ENCODE data around the gene LYPLAL1. TPM values are rescaled to one million over a fixed set of nuclear protein-coding genes. Genes with fewer than 3 reads are reported as not detected.
A peak's percentile ranks its signal among the peaks of the same experiment; 100 is the strongest.

The LYPLAL1 gene
- total and polyA plus RNA-seq, 9 of the 15 experiments (the other 6 are each of a cell fraction or from before 2014, with no cell fraction given), result 14.9 to 179 (median 46.3) TPM

DNA sequence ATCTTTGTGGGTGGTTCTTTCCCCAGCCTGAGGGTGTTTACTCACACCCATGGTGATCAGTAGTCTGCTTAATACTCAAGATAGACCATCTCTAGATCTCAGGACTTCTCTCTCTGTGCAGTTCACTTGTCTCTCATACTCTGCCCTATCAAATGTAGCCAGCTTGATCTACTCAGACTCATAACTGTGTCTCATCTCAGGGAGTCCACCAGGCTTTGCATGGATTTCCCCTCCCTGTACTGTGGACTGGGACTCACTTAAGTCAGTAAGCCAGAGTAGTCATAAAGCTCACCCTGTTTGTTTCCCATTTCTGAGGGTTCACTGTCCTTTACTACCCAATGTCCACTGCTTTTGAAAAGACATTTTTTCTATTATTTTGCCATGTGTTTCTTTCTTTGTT is 41.8 kb downstream of the LYPLAL1 start:
- FAIRE-seq (peak; percentile 46), ATAC-seq (peak; percentile 45), DNase-seq (ENCODE audit: extremely low read depth in 1 of 4, low spot score in 3 of 4) (no peak)
- intact Hi-C loops (cut with micrococcal nuclease) (no loop called here), in situ Hi-C loops (cut with MboI) (no loop called here)
- H3K9ac ChIP-seq (ENCODE audit: insufficient read depth in 1 of 2, low read depth in 2 of 2, low read length in 2 of 2), result no peak overlapping the region
- no peaks in the 10 kb centered on the region for H3K27me3 ChIP-seq (ENCODE audit: control insufficient read depth in 2 of 2, insufficient read depth in 2 of 2, low read length in 2 of 2)
- H3K9me1 ChIP-seq (ENCODE audit: control insufficient read depth, insufficient read depth, low read length), result peaks cover 3% of the 10 kb centered on the region
- no peaks in the 10 kb centered on the region for H3K79me2 ChIP-seq (ENCODE audit: control insufficient read depth, insufficient read depth, low read length)
- H3K4me3 ChIP-seq, result no peak overlapping the region
- H3K27ac ChIP-seq (ENCODE audit: extremely low read depth, low read depth, low read length), result no peak overlapping the region
- ChIA-PET CTCF (ENCODE audit: low intra/inter-chr PET ratio) (no interaction called here), POLR2A (no interaction called here)
- H3K36me3 ChIP-seq (ENCODE audit: control insufficient read depth, insufficient read depth, low read length), result peaks cover 17% of the 10 kb centered on the region; the same call in 2 of the 3 replicates
- H3K4me1 ChIP-seq (replicated peaks in 1 of 2; ENCODE audit: control insufficient read depth in 2 of 2, insufficient read depth in 2 of 2, low read length in 2 of 2), result no peaks in the 10 kb centered on the region
- no peak overlapping the region for H3K4me2 ChIP-seq (ENCODE audit: insufficient read depth, low read length)
- H2AFZ ChIP-seq (ENCODE audit: low read depth, low read length), result no peak overlapping the region
- no peaks in the 10 kb centered on the region for H4K20me1 ChIP-seq (replicated peaks; ENCODE audit: control insufficient read depth, insufficient read depth, low read length)
- no TSS peak for BruUV-seq (replicated peaks)
- no peaks in the 10 kb centered on the region for H3K9me3 ChIP-seq (replicated peaks; ENCODE audit: control insufficient read depth, insufficient read depth, low read depth, low read length)
- TF ChIP-seq CHCHD3 (CRISPR knock-in tag; IDR thresholded peaks at IDR 0.05) (no peak), SNRNP70 (optimal IDR thresholded peaks at IDR 0.05; ENCODE audit: low read depth, low read length) (no peak), SIN3A (IDR thresholded peaks at IDR 0.05; ENCODE audit: borderline replicate concordance in 2 of 2, control insufficient read depth in 1 of 2, low read depth in 2 of 2, low read length in 2 of 2) (no peak), CREBBP (IDR thresholded peaks at IDR 0.05; ENCODE audit: low read depth, low read length) (no peak), ZBTB7A (IDR thresholded peaks at IDR 0.05; ENCODE audit: borderline replicate concordance, control insufficient read depth, low read depth, low read length) (no peak), CBX3 (IDR thresholded peaks at IDR 0.05; ENCODE audit: borderline replicate concordance in 1 of 2, low read length in 2 of 2) (no peak), NELFE (IDR thresholded peaks at IDR 0.05; ENCODE audit: insufficient read depth, insufficient read length) (no peak), ZNF583 (CRISPR knock-in tag; IDR thresholded peaks at IDR 0.05) (no peak), CBX1 (IDR thresholded peaks at IDR 0.05; ENCODE audit: low read depth) (no peak)
- TF ChIP-seq, protein P1, sequence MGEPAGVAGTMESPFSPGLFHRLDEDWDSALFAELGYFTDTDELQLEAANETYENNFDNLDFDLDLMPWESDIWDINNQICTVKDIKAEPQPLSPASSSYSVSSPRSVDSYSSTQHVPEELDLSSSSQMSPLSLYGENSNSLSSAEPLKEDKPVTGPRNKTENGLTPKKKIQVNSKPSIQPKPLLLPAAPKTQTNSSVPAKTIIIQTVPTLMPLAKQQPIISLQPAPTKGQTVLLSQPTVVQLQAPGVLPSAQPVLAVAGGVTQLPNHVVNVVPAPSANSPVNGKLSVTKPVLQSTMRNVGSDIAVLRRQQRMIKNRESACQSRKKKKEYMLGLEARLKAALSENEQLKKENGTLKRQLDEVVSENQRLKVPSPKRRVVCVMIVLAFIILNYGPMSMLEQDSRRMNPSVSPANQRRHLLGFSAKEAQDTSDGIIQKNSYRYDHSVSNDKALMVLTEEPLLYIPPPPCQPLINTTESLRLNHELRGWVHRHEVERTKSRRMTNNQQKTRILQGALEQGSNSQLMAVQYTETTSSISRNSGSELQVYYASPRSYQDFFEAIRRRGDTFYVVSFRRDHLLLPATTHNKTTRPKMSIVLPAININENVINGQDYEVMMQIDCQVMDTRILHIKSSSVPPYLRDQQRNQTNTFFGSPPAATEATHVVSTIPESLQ (CRISPR knock-in tag; IDR thresholded peaks at IDR 0.05), result no peak
- TF ChIP-seq, protein P2, sequence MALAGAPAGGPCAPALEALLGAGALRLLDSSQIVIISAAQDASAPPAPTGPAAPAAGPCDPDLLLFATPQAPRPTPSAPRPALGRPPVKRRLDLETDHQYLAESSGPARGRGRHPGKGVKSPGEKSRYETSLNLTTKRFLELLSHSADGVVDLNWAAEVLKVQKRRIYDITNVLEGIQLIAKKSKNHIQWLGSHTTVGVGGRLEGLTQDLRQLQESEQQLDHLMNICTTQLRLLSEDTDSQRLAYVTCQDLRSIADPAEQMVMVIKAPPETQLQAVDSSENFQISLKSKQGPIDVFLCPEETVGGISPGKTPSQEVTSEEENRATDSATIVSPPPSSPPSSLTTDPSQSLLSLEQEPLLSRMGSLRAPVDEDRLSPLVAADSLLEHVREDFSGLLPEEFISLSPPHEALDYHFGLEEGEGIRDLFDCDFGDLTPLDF (CRISPR knock-in tag; IDR thresholded peaks at IDR 0.05), result no peak
- TF ChIP-seq, protein P3, sequence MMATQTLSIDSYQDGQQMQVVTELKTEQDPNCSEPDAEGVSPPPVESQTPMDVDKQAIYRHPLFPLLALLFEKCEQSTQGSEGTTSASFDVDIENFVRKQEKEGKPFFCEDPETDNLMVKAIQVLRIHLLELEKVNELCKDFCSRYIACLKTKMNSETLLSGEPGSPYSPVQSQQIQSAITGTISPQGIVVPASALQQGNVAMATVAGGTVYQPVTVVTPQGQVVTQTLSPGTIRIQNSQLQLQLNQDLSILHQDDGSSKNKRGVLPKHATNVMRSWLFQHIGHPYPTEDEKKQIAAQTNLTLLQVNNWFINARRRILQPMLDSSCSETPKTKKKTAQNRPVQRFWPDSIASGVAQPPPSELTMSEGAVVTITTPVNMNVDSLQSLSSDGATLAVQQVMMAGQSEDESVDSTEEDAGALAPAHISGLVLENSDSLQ (IDR thresholded peaks at IDR 0.05), result no peak
- TF ChIP-seq, protein P4, sequence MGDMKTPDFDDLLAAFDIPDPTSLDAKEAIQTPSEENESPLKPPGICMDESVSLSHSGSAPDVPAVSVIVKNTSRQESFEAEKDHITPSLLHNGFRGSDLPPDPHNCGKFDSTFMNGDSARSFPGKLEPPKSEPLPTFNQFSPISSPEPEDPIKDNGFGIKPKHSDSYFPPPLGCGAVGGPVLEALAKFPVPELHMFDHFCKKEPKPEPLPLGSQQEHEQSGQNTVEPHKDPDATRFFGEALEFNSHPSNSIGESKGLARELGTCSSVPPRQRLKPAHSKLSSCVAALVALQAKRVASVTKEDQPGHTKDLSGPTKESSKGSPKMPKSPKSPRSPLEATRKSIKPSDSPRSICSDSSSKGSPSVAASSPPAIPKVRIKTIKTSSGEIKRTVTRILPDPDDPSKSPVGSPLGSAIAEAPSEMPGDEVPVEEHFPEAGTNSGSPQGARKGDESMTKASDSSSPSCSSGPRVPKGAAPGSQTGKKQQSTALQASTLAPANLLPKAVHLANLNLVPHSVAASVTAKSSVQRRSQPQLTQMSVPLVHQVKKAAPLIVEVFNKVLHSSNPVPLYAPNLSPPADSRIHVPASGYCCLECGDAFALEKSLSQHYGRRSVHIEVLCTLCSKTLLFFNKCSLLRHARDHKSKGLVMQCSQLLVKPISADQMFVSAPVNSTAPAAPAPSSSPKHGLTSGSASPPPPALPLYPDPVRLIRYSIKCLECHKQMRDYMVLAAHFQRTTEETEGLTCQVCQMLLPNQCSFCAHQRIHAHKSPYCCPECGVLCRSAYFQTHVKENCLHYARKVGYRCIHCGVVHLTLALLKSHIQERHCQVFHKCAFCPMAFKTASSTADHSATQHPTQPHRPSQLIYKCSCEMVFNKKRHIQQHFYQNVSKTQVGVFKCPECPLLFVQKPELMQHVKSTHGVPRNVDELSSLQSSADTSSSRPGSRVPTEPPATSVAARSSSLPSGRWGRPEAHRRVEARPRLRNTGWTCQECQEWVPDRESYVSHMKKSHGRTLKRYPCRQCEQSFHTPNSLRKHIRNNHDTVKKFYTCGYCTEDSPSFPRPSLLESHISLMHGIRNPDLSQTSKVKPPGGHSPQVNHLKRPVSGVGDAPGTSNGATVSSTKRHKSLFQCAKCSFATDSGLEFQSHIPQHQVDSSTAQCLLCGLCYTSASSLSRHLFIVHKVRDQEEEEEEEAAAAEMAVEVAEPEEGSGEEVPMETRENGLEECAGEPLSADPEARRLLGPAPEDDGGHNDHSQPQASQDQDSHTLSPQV (IDR thresholded peaks at IDR 0.05), result no peak
